Hepatocyte (in vitro differentiated cells): ENCODE results near the gene NR1H3. TPM values are rescaled to one million over a fixed set of nuclear protein-coding genes. Genes with fewer than 3 reads are reported as not detected.

Source experiments
- DNase-seq: peaks from one replicate; pipeline ENCODE4 v3.0.0-alpha.2; 2016; ENCODE audit warnings: low spot score
- H2AFZ ChIP-seq: fragments of 200-600 bp; sonication (generic); 2 replicates; pipeline ENCODE4 v1.6.0; 2016; ENCODE audit warnings: antibody characterized with exemption, mild to moderate bottlenecking
- H3K27ac ChIP-seq: fragments of 200-600 bp; sonication (generic); 2 replicates; pipeline ENCODE4 v1.5.1; 2016; ENCODE audit warnings: mild to moderate bottlenecking
- H3K27me3 ChIP-seq: fragments of 200-600 bp; sonication (generic); 2 replicates; pipeline ENCODE4 v1.6.1; 2016
- H3K36me3 ChIP-seq: fragments of 200-600 bp; sonication (generic); replicated peaks from 2 replicates; pipeline ENCODE4 v1.5.1; 2016; ENCODE audit warnings: low read depth; ENCODE audit not compliant: insufficient read depth
- H3K4me1 ChIP-seq: fragments of 200-600 bp; sonication (generic); 2 replicates; pipeline ENCODE4 v1.5.1; 2016; ENCODE audit warnings: mild to moderate bottlenecking, moderate library complexity; ENCODE audit not compliant: insufficient read depth
- H3K4me2 ChIP-seq: fragments of 200-600 bp; sonication (generic); 2 replicates; pipeline ENCODE4 v1.6.0; 2016
- H3K4me3 ChIP-seq: fragments of 200-600 bp; sonication (generic); 2 replicates; pipeline ENCODE4 v1.5.1; 2016; ENCODE audit warnings: mild to moderate bottlenecking
- H3K79me2 ChIP-seq: fragments of 200-600 bp; sonication (generic); 2 replicates; pipeline ENCODE4 v1.6.0; 2017; ENCODE audit warnings: mild to moderate bottlenecking
- H3K9me2 ChIP-seq: fragments of 200-600 bp; sonication (generic); replicated peaks from 2 replicates; pipeline ENCODE4 v1.6.0; 2017; ENCODE audit warnings: mild to moderate bottlenecking; ENCODE audit not compliant: insufficient read depth
- H3K9me3 ChIP-seq: fragments of 200-600 bp; sonication (generic); 2 replicates; pipeline ENCODE4 v1.5.1; 2016; ENCODE audit warnings: low read depth, mild to moderate bottlenecking
- H4K20me1 ChIP-seq: fragments of 200-600 bp; sonication (generic); 2 replicates; pipeline ENCODE4 v1.6.0; 2016; ENCODE audit warnings: mild to moderate bottlenecking; ENCODE audit not compliant: insufficient read depth, poor library complexity, severe bottlenecking
- EZH2 ChIP-seq: fragments of 200-600 bp; sonication (generic); IDR thresholded peaks from 2 replicates; pipeline ENCODE4 v1.6.1; 2016; ENCODE audit warnings: antibody characterized with exemption, mild to moderate bottlenecking, borderline replicate concordance
- EZH2phosphoT487 ChIP-seq: fragments of 200-600 bp; sonication (generic); IDR thresholded peaks from one replicate; pipeline ENCODE4 v1.6.1; 2018; ENCODE audit warnings: antibody characterized with exemption, mild to moderate bottlenecking, low read depth, moderate library complexity; ENCODE audit not compliant: unreplicated experiment, severe bottlenecking
- WGBS: methylation state at CpG from one replicate; pipeline ENCODE4 v1.1.6; 2016; ENCODE audit warnings: low lambda C conversion rate; ENCODE audit errors: missing lambda C conversion rate; 5-methylcytosine and 5-hydroxymethylcytosine counted together
- polyA plus RNA-seq: library from polyadenylated mRNA; unstranded; fragments of >200 nt; fragmentation: Nextera tagmentation; extraction: Ambion mirVana; gene quantifications from 2 replicates; pipeline ENCODE4 v1.2.1, GENCODE V29; 2016
- total RNA-seq: library from RNA; depleted of rRNA; stranded (reverse); fragments of >200 nt; gene quantifications from 2 replicates; pipeline ENCODE4 v1.2.3, GENCODE V29; 2014
- TF ChIP-seq, protein P1 (sequence below): fragments of 200-600 bp; sonication (generic); IDR thresholded peaks from 2 replicates; pipeline ENCODE4 v1.5.1; 2016; ENCODE audit warnings: antibody characterized with exemption, mild to moderate bottlenecking; ENCODE audit not compliant: poor library complexity

NR1H3 gene
- total and polyA plus RNA-seq, 2 experiments from 2014 or later = 43.1 to 49.5 TPM

GRCh38 chr11:47229161-47229560, 28.6 kb upstream of the NR1H3 start:
- Histone ChIP-seq H3K4me2 (no peak overlapping the region), H3K27me3 (no peaks in the 10 kb centered on the region), H3K9me2 (no peaks in the 10 kb centered on the region), H3K27ac (no peak overlapping the region), H3K4me3 (no peak overlapping the region), H3K36me3 (no peaks in the 10 kb centered on the region), H2AFZ (no peak overlapping the region), H3K4me1 (no peaks in the 10 kb centered on the region), H3K9me3 (no peaks in the 10 kb centered on the region), H3K79me2 (no peaks in the 10 kb centered on the region), H4K20me1 (no peaks in the 10 kb centered on the region)
- TF ChIP-seq EZH2 (no peak), EZH2phosphoT487 (no peak)
- TF ChIP-seq, protein P1, sequence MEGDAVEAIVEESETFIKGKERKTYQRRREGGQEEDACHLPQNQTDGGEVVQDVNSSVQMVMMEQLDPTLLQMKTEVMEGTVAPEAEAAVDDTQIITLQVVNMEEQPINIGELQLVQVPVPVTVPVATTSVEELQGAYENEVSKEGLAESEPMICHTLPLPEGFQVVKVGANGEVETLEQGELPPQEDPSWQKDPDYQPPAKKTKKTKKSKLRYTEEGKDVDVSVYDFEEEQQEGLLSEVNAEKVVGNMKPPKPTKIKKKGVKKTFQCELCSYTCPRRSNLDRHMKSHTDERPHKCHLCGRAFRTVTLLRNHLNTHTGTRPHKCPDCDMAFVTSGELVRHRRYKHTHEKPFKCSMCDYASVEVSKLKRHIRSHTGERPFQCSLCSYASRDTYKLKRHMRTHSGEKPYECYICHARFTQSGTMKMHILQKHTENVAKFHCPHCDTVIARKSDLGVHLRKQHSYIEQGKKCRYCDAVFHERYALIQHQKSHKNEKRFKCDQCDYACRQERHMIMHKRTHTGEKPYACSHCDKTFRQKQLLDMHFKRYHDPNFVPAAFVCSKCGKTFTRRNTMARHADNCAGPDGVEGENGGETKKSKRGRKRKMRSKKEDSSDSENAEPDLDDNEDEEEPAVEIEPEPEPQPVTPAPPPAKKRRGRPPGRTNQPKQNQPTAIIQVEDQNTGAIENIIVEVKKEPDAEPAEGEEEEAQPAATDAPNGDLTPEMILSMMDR = no peak
- WGBS = 96% methylated on average over 7 of the region's 8 CpGs
- no peak for DNase-seq

- Histone ChIP-seq H3K4me1 (no peaks in the 10 kb centered on the region), H3K9me2 (no peaks in the 10 kb centered on the region), H3K79me2 (no peaks in the 10 kb centered on the region), H3K4me2 (no peak overlapping the region), H3K27me3 (no peaks in the 10 kb centered on the region), H3K9me3 (no peaks in the 10 kb centered on the region), H3K27ac (peak overlapping the region; percentile 42), H3K36me3 (no peaks in the 10 kb centered on the region), H3K4me3 (no peak overlapping the region), H4K20me1 (no peaks in the 10 kb centered on the region), H2AFZ (no peak overlapping the region)
- TF ChIP-seq EZH2phosphoT487 = no peak
- no peak for TF ChIP-seq EZH2
- TF ChIP-seq, protein P1 = no peak
- peak; percentile 39 for DNase-seq
- WGBS = 88% methylated on average over 4 of the region's 4 CpGs
These were observed 24.7 kb upstream of the NR1H3 start for GRCh38 chr11:47233051-47233450.

DNA sequence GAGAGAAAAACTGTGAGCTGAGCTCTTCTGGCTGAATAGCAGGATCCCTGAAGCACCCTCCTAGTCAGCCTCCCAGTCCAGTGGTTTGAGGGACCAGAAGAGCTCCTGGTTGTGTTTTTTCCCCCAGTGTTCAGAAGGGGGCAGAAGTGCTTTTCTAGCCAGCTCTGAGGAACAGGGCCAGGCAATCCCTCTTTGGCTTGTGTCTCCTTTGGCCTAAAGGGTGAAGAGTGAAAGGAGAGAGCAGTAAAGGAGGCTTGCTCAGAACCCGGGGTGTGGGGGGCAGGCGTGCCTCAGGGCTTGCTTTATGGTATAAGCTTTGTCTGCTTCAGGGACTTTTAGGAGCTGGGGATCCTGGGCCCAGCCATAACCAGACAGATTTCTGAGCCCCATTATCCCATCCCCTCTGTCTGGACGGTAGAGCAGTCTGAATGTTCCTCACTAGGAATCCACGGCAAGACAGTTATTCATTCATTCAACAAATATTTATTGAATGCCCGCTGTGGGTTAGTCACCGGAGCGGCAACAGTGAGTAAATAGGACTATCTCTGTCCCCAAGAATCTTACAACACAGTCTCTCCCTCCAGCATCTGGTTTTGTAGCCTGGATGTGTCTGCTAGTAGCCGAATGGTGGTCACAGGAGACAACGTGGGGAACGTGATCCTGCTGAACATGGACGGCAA, 23.7 kb upstream of the NR1H3 start:
- H3K9me2 ChIP-seq = no peaks in the 10 kb centered on the region
- TF ChIP-seq EZH2phosphoT487 = no peak
- TF ChIP-seq, protein P1 = peak; percentile 41

More for the DNA sequence above, 23.7 kb upstream of the NR1H3 start:
- H2AFZ ChIP-seq = no peak overlapping the region
- DNase-seq = peak; percentile 51
- H3K79me2 ChIP-seq = no peaks in the 10 kb centered on the region
- H3K27ac ChIP-seq = peak overlapping the region; percentile 40
- no peaks in the 10 kb centered on the region for H3K27me3 ChIP-seq
- no peaks in the 10 kb centered on the region for H3K9me3 ChIP-seq
- no peak overlapping the region for H3K4me3 ChIP-seq
- peak overlapping the region; percentile 41 for H3K4me2 ChIP-seq
- no peaks in the 10 kb centered on the region for H3K36me3 ChIP-seq
- 66% methylated on average over 11 of the region's 11 CpGs for WGBS
- H4K20me1 ChIP-seq = no peaks in the 10 kb centered on the region
- H3K4me1 ChIP-seq = no peaks in the 10 kb centered on the region
